Left ventricle myocardium superior (tissue), 1 donor: ENCODE results near the gene TAS2R4. TPM values are rescaled to one million over a fixed set of nuclear protein-coding genes. Genes with fewer than 3 reads are reported as not detected.
A peak's percentile ranks its signal among the peaks of the same experiment; 100 is the strongest.
"Not testable (repeated sequence)": the region's sequence is repeated elsewhere in the genome, so short reads cannot be mapped to it uniquely, and the experiment has no call there.

Experiments
- ATAC-seq: fragments of 200-7000 bp; cut with Tn5 transposase; one replicate; pipeline ENCODE4 v1.9.1; 2020; ENCODE audit warnings: mild to moderate bottlenecking, moderate library complexity
- DNase-seq: peaks from one replicate; pipeline ENCODE4 v3.0.0-alpha.2; 2020
- intact Hi-C: fragments of 100-400 bp; cut with micrococcal nuclease; formaldehyde crosslinking; loops from one replicate; pipeline ENCODE4 v1.11.0; 2022
- long read RNA-seq: library from polyadenylated mRNA; unstranded; transcript quantifications from one replicate; pipeline ENCODE4 v2.0.0, GENCODE V29; 2021
- total RNA-seq: library from RNA; stranded (reverse); fragmentation: NEBNext Ultra II Directional; extraction: Animal tissue kit (Norgen Biotek cat#: 25700); gene quantifications from one replicate; pipeline ENCODE4 v1.2.1, GENCODE V29; 2021
- donor health status: DM: no; HTN: yes; CAD: no; lungs with severe emphysema.

TAS2R4 gene
- 0.20 TPM for total RNA-seq
- long read RNA-seq: 0 reads

- intact Hi-C loops: no loop called here
- ATAC-seq (no peak), DNase-seq (no peak)
Observed at GRCh38 chr7:141776374-141776773, at the start of gene TAS2R4. TAS2R4 (plus strand) TSS chr7:141776674; CDS start chr7:141778489, 1,815 bp downstream.

GRCh38 chr7:141729020-141729419 is 47.5 kb upstream of the TAS2R4 start:
- DNase-seq: no peak
- intact Hi-C loops: no loop called here
- no peak for ATAC-seq

GRCh38 chr7:141731476-141732149 is 44.9 kb upstream of the TAS2R4 start:
- peak; percentile 70 for ATAC-seq
- DNase-seq: peak; percentile 37
- intact Hi-C loops: no loop called here

- intact Hi-C loops: no loop called here
- DNase-seq (no peak), ATAC-seq (no peak)
Observed at GRCh38 chr7:141737118-141737835, 39.2 kb upstream of the TAS2R4 start.

GRCh38 chr7:141737836-141738591 is 38.5 kb upstream of the TAS2R4 start, which contains the start of gene SSBP1:
SSBP1 (plus strand) TSS chr7:141738358; CDS start chr7:141739167, 809 bp downstream.
- peak; percentile 97 for ATAC-seq
- intact Hi-C loops: no loop called here

GRCh38 chr7:141738592-141739013 is 37.9 kb upstream of the TAS2R4 start:
- intact Hi-C loops: no loop called here
- DNase-seq (no peak), ATAC-seq (no peak)

More at GRCh38 chr7:141737836-141738591, 38.5 kb upstream of the TAS2R4 start, which contains the start of gene SSBP1:
- peak; percentile 89 for DNase-seq

- DNase-seq: no peak
- ATAC-seq: no peak
- intact Hi-C loops: no loop called here
Observed at GRCh38 chr7:141739250-141739649, 37.2 kb upstream of the TAS2R4 start.

GRCh38 chr7:141742229-141742628 is 34.2 kb upstream of the TAS2R4 start:
- DNase-seq (no peak), ATAC-seq (no peak)
- intact Hi-C loops: no loop called here

- DNase-seq (no peak), ATAC-seq (no peak)
- intact Hi-C loops: no loop called here
Observed at GRCh38 chr7:141744131-141744530, 32.3 kb upstream of the TAS2R4 start.

GRCh38 chr7:141748396-141748795 is 28.1 kb upstream of the TAS2R4 start:
- DNase-seq (no peak), ATAC-seq (no peak)
- intact Hi-C loops: no loop called here

- ATAC-seq, DNase-seq, intact Hi-C loops: not testable (repeated sequence)
Observed at GRCh38 chr7:141751904-141752303, 24.6 kb upstream of the TAS2R4 start.

GRCh38 chr7:141752634-141753033 is 23.8 kb upstream of the TAS2R4 start:
- ATAC-seq: no peak
- intact Hi-C loops: no loop called here
- no peak for DNase-seq

- DNase-seq: no peak
- no peak for ATAC-seq
- intact Hi-C loops: no loop called here
Observed at GRCh38 chr7:141754939-141755338, 21.5 kb upstream of the TAS2R4 start.

GRCh38 chr7:141763797-141764196 is 12.7 kb upstream of the TAS2R4 start, which contains the start of gene TAS2R3:
TAS2R3 (plus strand) TSS chr7:141764097; CDS start chr7:141764159, 62 bp downstream.
- intact Hi-C loops: no loop called here
- DNase-seq: no peak
- no peak for ATAC-seq

GRCh38 chr7:141770083-141770583 is 6.3 kb upstream of the TAS2R4 start:
- intact Hi-C loops, DNase-seq, ATAC-seq: not testable (repeated sequence)

- no peak for DNase-seq
- peak; percentile 41 for ATAC-seq
- intact Hi-C loops: loop anchor here (10.0 kb wide), 1 partner anchor 131 kb away; no protein-coding TSS in a partner anchor
Observed at GRCh38 chr7:141785706-141786552, 9.5 kb downstream of the TAS2R4 start.

- intact Hi-C loops: loop anchor here (10.0 kb wide), 1 partner anchor 133 kb away; no protein-coding TSS in a partner anchor
- no peak for DNase-seq
- no peak for ATAC-seq
Observed at GRCh38 chr7:141788296-141788695, 11.8 kb downstream of the TAS2R4 start.

GRCh38 chr7:141789917-141790316 is 13.4 kb downstream of the TAS2R4 start, which contains the start of gene TAS2R5:
TAS2R5 (plus strand) TSS chr7:141790217; CDS start chr7:141790362, 145 bp downstream.
- no peak for DNase-seq
- ATAC-seq: no peak
- intact Hi-C loops: loop anchor here (10.0 kb wide), 1 partner anchor 135 kb away; no protein-coding TSS in a partner anchor
